HepG2 (cell line): Measurements from ENCODE around the gene RAB11FIP5. TPM values are rescaled to one million over a fixed set of nuclear protein-coding genes. Genes with fewer than 3 reads are reported as not detected.
A peak's percentile ranks its signal among the peaks of the same experiment; 100 is the strongest.

Source experiments
- ADNP ChIP-seq: sonication (generic); formaldehyde crosslinking; IDR thresholded peaks from 2 replicates; pipeline ENCODE4 v1.4.0; 2020; ENCODE audit warnings: missing genetic modification reagents
- AKAP8 ChIP-seq: sonication (generic); formaldehyde crosslinking; IDR thresholded peaks from 2 replicates; pipeline ENCODE4 v1.5.1; 2020; ENCODE audit warnings: mild to moderate bottlenecking, missing genetic modification reagents
- ARID3A ChIP-seq: IDR thresholded peaks from 2 replicates; pipeline ENCODE4 v1.6.1; 2012; ENCODE audit warnings: low read depth, low read length, improper control_type of control experiment
- DRAP1 ChIP-seq: IDR thresholded peaks from 2 replicates; pipeline ENCODE4 v1.6.1; 2016; ENCODE audit warnings: missing genetic modification reagents, missing compliant biosample characterization
- FOXA3 ChIP-seq: IDR thresholded peaks from 2 replicates; pipeline ENCODE4 v1.6.1; 2016; ENCODE audit warnings: missing genetic modification reagents, missing compliant biosample characterization
- GATAD2A ChIP-seq: IDR thresholded peaks from 2 replicates; pipeline ENCODE4 v1.6.1; 2016
- GTF2F1 ChIP-seq: fragments of 150-350 bp; IDR thresholded peaks from 2 replicates; pipeline ENCODE4 v1.6.1; 2014; ENCODE audit warnings: low read length
- HIVEP1 ChIP-seq: sonication (generic); formaldehyde crosslinking; IDR thresholded peaks from 2 replicates; pipeline ENCODE4 v1.4.0; 2020; ENCODE audit warnings: mild to moderate bottlenecking, missing genetic modification reagents
- KLF15 ChIP-seq: sonication (generic); formaldehyde crosslinking; IDR thresholded peaks from 2 replicates; pipeline ENCODE4 v1.8.1; 2023; ENCODE audit warnings: borderline replicate concordance, mild to moderate bottlenecking, inconsistent platforms, missing genetic modification reagents, mixed read lengths
- TARDBP ChIP-seq: sonication (generic); formaldehyde crosslinking; IDR thresholded peaks from 2 replicates; pipeline ENCODE4 v1.8.0; 2022; ENCODE audit warnings: mild to moderate bottlenecking, missing genetic modification reagents
- THAP11 ChIP-seq: IDR thresholded peaks from 2 replicates; pipeline ENCODE4 v1.6.1; 2016; ENCODE audit warnings: missing biosample characterization, missing genetic modification reagents
- ZBTB14 ChIP-seq: sonication (generic); formaldehyde crosslinking; IDR thresholded peaks from 2 replicates; pipeline ENCODE4 v1.4.0; 2020; ENCODE audit warnings: missing genetic modification reagents
- ZBTB7A ChIP-seq: sonication (generic); formaldehyde crosslinking; IDR thresholded peaks from 2 replicates; pipeline ENCODE4 v1.8.0; 2022; ENCODE audit warnings: mild to moderate bottlenecking, missing genetic modification reagents
- ZFP91 ChIP-seq: sonication (generic); formaldehyde crosslinking; IDR thresholded peaks from 2 replicates; pipeline ENCODE4 v1.9.0; 2022; ENCODE audit warnings: missing genetic modification reagents, mild to moderate bottlenecking, borderline replicate concordance
- ZNF281 ChIP-seq: sonication (generic); formaldehyde crosslinking; IDR thresholded peaks from 2 replicates; pipeline ENCODE4 v1.4.0; 2020; ENCODE audit warnings: missing genetic modification reagents, borderline replicate concordance
- ZNF691 ChIP-seq: sonication (generic); formaldehyde crosslinking; IDR thresholded peaks from 2 replicates; pipeline ENCODE4 v1.4.0; 2020; ENCODE audit warnings: missing genetic modification reagents, low read depth, mild to moderate bottlenecking, borderline replicate concordance
- ZNF710 ChIP-seq: sonication (generic); formaldehyde crosslinking; IDR thresholded peaks from 2 replicates; pipeline ENCODE4 v1.5.0; 2020; ENCODE audit warnings: mild to moderate bottlenecking, missing genetic modification reagents, borderline replicate concordance
- ZNF83 ChIP-seq: sonication (generic); formaldehyde crosslinking; IDR thresholded peaks from 2 replicates; pipeline ENCODE4 v1.4.0; 2020; ENCODE audit warnings: missing genetic modification reagents, mild to moderate bottlenecking, borderline replicate concordance
- polyA plus RNA-seq, 8 experiments: library from polyadenylated mRNA; depleted of rRNA in 3 of 8; stranded (reverse) in 7 of 8; unstranded in 1 of 8; fragments of >200 nt; fragmentation: Illumina TruSeq in 4 of 8; extraction: Trizol in 4 of 8; gene quantifications; 2 replicates each; pipeline versions ENCODE4 v1.2.1 to v1.2.3, GENCODE V29; 2011 to 2016; ENCODE audit warnings: low read depth in 4 of 8, missing spikeins in 1 of 8, mixed read lengths in 1 of 8; ENCODE audit not compliant: insufficient read depth in 1 of 8
- total RNA-seq, 5 experiments: library from RNA; depleted of rRNA; stranded (reverse); fragments of >200 nt; fragmentation: Illumina TruSeq; extraction: Trizol; gene quantifications; 2 replicates each; pipeline ENCODE4 v1.2.3, GENCODE V29; 2016; ENCODE audit warnings: low read depth in 1 of 5

RAB11FIP5 gene
- total and polyA plus RNA-seq, 2 of the 13 experiments (the other 11 are each of a cell fraction or from before 2014, with no cell fraction given) = 9.4 to 22.9 TPM

- TF ChIP-seq ZNF710 (peak; percentile 65; the same call in 1 of the 2 replicates), FOXA3 (no peak), ZNF83 (CRISPR knock-in tag) (no peak; the same call in 1 of the 2 replicates), TARDBP (CRISPR knock-in tag) (peak; percentile 50; the same call in 1 of the 2 replicates), ZFP91 (CRISPR knock-in tag) (peak; percentile 88), ARID3A (no peak), GTF2F1 (no peak), KLF15 (no peak), ZNF281 (CRISPR knock-in tag) (no peak), DRAP1 (0 out of 2 replicates have a peak, but pooled peaks have one; percentile 25), HIVEP1 (CRISPR knock-in tag) (peak; percentile 71; the same call in 1 of the 2 replicates), THAP11 (CRISPR knock-in tag) (peak; percentile 45; the same call in 1 of the 2 replicates), ZNF691 (CRISPR knock-in tag) (peak; percentile 64; the same call in 1 of the 2 replicates), ZBTB14 (no peak), ADNP (CRISPR knock-in tag) (no peak), ZBTB7A (CRISPR knock-in tag) (0 out of 2 replicates have a peak, but pooled peaks have one; percentile 46), GATAD2A (CRISPR knock-in tag) (peak; percentile 29; the same call in 1 of the 2 replicates), AKAP8 (peak; percentile 51; the same call in 1 of the 2 replicates)
Observed at GRCh38 chr2:73156539-73157124, 43.9 kb upstream of the RAB11FIP5 start (continued).
